Measurements from ENCODE around the gene SPATC1L.

SPATC1L gene

DNA sequence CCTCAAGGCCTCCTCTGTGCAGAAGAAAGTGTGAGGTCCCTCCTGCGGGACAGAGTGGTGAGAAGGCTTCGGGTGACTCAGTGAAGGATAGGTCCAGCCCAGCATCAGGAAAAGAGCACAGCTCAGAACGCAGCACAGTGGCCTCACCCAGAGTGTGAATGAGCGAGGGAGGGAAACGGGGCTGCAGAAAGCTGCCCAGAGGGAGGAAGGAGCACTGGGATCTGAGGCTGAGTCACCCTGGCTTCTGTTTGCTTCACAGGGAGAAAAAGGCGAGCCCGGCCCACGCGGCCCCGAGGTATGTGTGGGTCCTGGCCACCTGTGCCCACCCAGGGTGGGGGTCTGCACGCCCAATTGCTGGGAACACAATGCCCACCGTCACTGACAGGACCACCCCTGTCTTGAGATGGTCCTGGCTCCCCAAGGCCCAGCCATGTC, 62.0 kb downstream of the SPATC1L start:
- Histone ChIP-seq H3K4me3 (ENCODE audit: low read depth, low read length, poor library complexity, severe bottlenecking) (no peak overlapping the region), H3K4me2 (ENCODE audit: low read length) (no peak overlapping the region), H4K20me1 (ENCODE audit: insufficient read depth, low read length) (no peaks in the 10 kb centered on the region), H2AFZ (ENCODE audit: low read length) (no peak overlapping the region), H3K36me3 (ENCODE audit: insufficient read depth, low read length) (no peaks in the 10 kb centered on the region), H3K27ac (ENCODE audit: low read depth, low read length, poor library complexity, severe bottlenecking) (no peak overlapping the region), H3K9me3 (ENCODE audit: low read length) (no peaks in the 10 kb centered on the region), H3K9me2 (ENCODE audit: low read depth, low read length) (no peaks in the 10 kb centered on the region), H3K27me3 (ENCODE audit: insufficient read depth, low read length) (no peaks in the 10 kb centered on the region), H3F3A (ENCODE audit: insufficient read depth, low read length) (no peaks in the 10 kb centered on the region), H3K79me2 (ENCODE audit: insufficient read depth, low read length) (no peaks in the 10 kb centered on the region), H3K4me1 (ENCODE audit: insufficient read depth, low read length, severe bottlenecking) (no peaks in the 10 kb centered on the region), H3K9ac (ENCODE audit: low read length) (no peak overlapping the region)
- no peak for TF ChIP-seq EZH2 (IDR thresholded peaks at IDR 0.05; ENCODE audit: borderline replicate concordance, low read length)
- TF ChIP-seq, protein P1, sequence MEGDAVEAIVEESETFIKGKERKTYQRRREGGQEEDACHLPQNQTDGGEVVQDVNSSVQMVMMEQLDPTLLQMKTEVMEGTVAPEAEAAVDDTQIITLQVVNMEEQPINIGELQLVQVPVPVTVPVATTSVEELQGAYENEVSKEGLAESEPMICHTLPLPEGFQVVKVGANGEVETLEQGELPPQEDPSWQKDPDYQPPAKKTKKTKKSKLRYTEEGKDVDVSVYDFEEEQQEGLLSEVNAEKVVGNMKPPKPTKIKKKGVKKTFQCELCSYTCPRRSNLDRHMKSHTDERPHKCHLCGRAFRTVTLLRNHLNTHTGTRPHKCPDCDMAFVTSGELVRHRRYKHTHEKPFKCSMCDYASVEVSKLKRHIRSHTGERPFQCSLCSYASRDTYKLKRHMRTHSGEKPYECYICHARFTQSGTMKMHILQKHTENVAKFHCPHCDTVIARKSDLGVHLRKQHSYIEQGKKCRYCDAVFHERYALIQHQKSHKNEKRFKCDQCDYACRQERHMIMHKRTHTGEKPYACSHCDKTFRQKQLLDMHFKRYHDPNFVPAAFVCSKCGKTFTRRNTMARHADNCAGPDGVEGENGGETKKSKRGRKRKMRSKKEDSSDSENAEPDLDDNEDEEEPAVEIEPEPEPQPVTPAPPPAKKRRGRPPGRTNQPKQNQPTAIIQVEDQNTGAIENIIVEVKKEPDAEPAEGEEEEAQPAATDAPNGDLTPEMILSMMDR (IDR thresholded peaks at IDR 0.05; ENCODE audit: low read length), result no peak

DNA sequence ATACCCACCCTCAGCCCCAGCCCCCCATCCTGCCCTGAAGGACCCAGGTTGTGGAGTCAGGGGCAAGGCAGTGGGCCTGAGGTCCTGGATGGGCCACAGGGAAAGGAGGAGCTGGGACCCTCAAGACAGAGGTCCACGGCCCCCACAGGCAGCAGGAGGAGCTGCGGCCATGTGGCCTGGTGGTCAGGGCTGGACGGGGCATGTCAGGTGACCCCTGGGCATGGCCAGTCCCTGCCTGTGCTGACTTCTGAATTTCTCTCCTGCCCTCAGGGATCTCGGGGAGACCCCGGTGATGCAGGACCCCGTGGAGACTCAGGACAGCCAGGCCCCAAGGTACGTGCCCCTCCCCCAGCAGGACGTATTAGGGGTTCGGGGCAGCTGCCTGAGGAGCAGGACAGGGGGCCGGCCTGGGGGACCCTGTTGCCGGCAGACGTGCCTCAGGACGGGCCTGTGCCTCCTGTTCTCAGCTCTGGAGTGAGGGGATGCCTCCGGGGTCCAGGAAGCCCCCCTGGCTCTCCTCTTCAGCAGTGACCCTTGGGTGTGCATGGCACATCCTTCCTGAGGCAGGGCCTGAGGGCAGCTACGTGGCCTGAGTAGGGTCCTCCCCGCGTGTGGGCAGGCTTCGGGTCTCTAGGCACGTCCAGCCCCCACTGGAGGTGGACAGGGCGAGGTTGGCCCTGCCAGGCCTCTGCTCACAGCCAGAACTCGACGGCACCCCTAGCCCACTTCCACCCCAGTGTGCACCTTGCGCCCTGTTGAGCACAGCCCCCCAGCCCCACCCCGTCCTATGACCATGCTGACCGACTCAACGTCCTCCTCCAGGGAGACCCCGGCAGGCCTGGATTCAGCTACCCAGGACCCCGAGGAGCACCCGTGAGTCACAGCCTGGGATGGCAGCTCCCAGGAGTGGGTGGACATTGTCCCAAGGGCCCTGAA, 62.7 kb downstream of the SPATC1L start:
- H3K9me2 ChIP-seq (ENCODE audit: low read depth, low read length), result no peaks in the 10 kb centered on the region
- no peaks in the 10 kb centered on the region for H4K20me1 ChIP-seq (ENCODE audit: insufficient read depth, low read length)
- TF ChIP-seq, protein P1 (IDR thresholded peaks at IDR 0.05; ENCODE audit: low read length), result no peak
- TF ChIP-seq EZH2 (IDR thresholded peaks at IDR 0.05; ENCODE audit: borderline replicate concordance, low read length), result no peak
- no peaks in the 10 kb centered on the region for H3K4me1 ChIP-seq (ENCODE audit: insufficient read depth, low read length, severe bottlenecking)
- H3K4me3 ChIP-seq (ENCODE audit: low read depth, low read length, poor library complexity, severe bottlenecking), result no peak overlapping the region
- no peak overlapping the region for H3K9ac ChIP-seq (ENCODE audit: low read length)
- H3F3A ChIP-seq (ENCODE audit: insufficient read depth, low read length), result no peaks in the 10 kb centered on the region
- no peak overlapping the region for H3K4me2 ChIP-seq (ENCODE audit: low read length)
- no peaks in the 10 kb centered on the region for H3K36me3 ChIP-seq (ENCODE audit: insufficient read depth, low read length)
- no peaks in the 10 kb centered on the region for H3K9me3 ChIP-seq (ENCODE audit: low read length)
- H3K79me2 ChIP-seq (ENCODE audit: insufficient read depth, low read length), result no peaks in the 10 kb centered on the region
- H2AFZ ChIP-seq (ENCODE audit: low read length), result no peak overlapping the region
- H3K27me3 ChIP-seq (ENCODE audit: insufficient read depth, low read length), result no peaks in the 10 kb centered on the region
- no peak overlapping the region for H3K27ac ChIP-seq (ENCODE audit: low read depth, low read length, poor library complexity, severe bottlenecking)

DNA sequence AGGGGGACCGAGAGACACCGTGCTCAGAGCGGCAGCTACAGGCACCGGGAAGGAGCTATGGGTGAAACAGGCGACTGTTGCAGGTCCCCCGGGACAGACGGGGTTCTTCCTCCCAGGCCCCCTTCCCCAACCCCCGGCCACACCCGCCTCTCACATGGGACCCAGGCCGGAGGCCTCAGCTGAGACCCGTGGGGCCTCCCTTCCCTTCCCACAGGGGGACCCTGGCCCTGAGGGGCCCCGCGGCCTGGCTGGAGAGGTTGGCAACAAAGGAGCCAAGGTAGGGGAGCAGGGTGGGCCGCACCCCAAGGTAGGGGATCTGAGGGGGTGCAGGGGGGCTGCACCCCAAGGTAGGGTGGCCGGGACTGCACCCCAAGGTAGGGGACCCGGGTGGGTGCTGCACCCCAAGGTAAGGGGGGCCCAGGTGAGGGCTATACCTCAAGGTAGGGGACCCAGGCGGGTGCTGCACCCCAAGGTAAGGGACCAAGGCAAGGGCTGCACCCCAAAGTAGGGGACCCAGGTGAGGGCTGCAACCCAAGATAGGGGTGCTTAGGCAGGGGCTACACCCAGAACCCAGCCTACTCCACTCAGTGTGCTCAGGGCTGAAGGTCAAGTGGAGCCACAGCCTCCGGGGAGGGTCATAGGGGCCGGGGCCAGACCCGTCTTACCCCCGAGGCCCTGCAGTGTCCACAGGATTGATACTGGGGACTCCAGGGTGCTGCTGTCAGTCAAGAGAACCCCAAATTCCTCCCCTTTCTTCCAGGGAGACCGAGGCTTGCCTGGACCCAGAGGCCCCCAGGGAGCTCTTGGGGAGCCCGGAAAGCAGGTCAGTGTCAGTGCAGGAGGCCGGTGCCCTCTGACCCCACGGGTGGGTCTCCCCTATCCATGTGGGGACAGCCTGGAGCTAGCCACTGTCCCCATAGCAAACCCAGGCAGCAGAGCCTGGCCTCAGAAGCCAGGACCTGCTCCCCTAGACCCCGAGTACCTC, 63.7 kb downstream of the SPATC1L start:
- H3K79me2 ChIP-seq (ENCODE audit: insufficient read depth, low read length), result no peaks in the 10 kb centered on the region
- H3K9me3 ChIP-seq (ENCODE audit: low read length), result no peaks in the 10 kb centered on the region
- H3K36me3 ChIP-seq (ENCODE audit: insufficient read depth, low read length), result no peaks in the 10 kb centered on the region
- H2AFZ ChIP-seq (ENCODE audit: low read length), result no peak overlapping the region
- no peak overlapping the region for H3K9ac ChIP-seq (ENCODE audit: low read length)
- H3K27me3 ChIP-seq (ENCODE audit: insufficient read depth, low read length), result no peaks in the 10 kb centered on the region
- H3K4me3 ChIP-seq (ENCODE audit: low read depth, low read length, poor library complexity, severe bottlenecking), result no peak overlapping the region
- H3K4me1 ChIP-seq (ENCODE audit: insufficient read depth, low read length, severe bottlenecking), result no peaks in the 10 kb centered on the region
- H3K27ac ChIP-seq (ENCODE audit: low read depth, low read length, poor library complexity, severe bottlenecking), result no peak overlapping the region
- no peak overlapping the region for H3K4me2 ChIP-seq (ENCODE audit: low read length)
- TF ChIP-seq EZH2 (IDR thresholded peaks at IDR 0.05; ENCODE audit: borderline replicate concordance, low read length), result no peak
- TF ChIP-seq, protein P1 (IDR thresholded peaks at IDR 0.05; ENCODE audit: low read length), result no peak
- no peaks in the 10 kb centered on the region for H3F3A ChIP-seq (ENCODE audit: insufficient read depth, low read length)
- no peaks in the 10 kb centered on the region for H4K20me1 ChIP-seq (ENCODE audit: insufficient read depth, low read length)
- no peaks in the 10 kb centered on the region for H3K9me2 ChIP-seq (ENCODE audit: low read depth, low read length)

Measured in OCI-LY1 (cell line).